Hepatocyte (in vitro differentiated cells): Measurements from ENCODE around the gene RTF1. TPM values are rescaled to one million over a fixed set of nuclear protein-coding genes. Genes with fewer than 3 reads are reported as not detected.

Source experiments
- DNase-seq: peaks from one replicate; pipeline ENCODE4 v3.0.0-alpha.2; 2016; ENCODE audit warnings: low spot score
- H2AFZ ChIP-seq: fragments of 200-600 bp; sonication (generic); 2 replicates; pipeline ENCODE4 v1.6.0; 2016; ENCODE audit warnings: antibody characterized with exemption, mild to moderate bottlenecking
- H3K27ac ChIP-seq: fragments of 200-600 bp; sonication (generic); 2 replicates; pipeline ENCODE4 v1.5.1; 2016; ENCODE audit warnings: mild to moderate bottlenecking
- H3K27me3 ChIP-seq: fragments of 200-600 bp; sonication (generic); 2 replicates; pipeline ENCODE4 v1.6.1; 2016
- H3K36me3 ChIP-seq: fragments of 200-600 bp; sonication (generic); replicated peaks from 2 replicates; pipeline ENCODE4 v1.5.1; 2016; ENCODE audit warnings: low read depth; ENCODE audit not compliant: insufficient read depth
- H3K4me1 ChIP-seq: fragments of 200-600 bp; sonication (generic); 2 replicates; pipeline ENCODE4 v1.5.1; 2016; ENCODE audit warnings: mild to moderate bottlenecking, moderate library complexity; ENCODE audit not compliant: insufficient read depth
- H3K4me2 ChIP-seq: fragments of 200-600 bp; sonication (generic); 2 replicates; pipeline ENCODE4 v1.6.0; 2016
- H3K4me3 ChIP-seq: fragments of 200-600 bp; sonication (generic); 2 replicates; pipeline ENCODE4 v1.5.1; 2016; ENCODE audit warnings: mild to moderate bottlenecking
- H3K79me2 ChIP-seq: fragments of 200-600 bp; sonication (generic); 2 replicates; pipeline ENCODE4 v1.6.0; 2017; ENCODE audit warnings: mild to moderate bottlenecking
- H3K9me2 ChIP-seq: fragments of 200-600 bp; sonication (generic); replicated peaks from 2 replicates; pipeline ENCODE4 v1.6.0; 2017; ENCODE audit warnings: mild to moderate bottlenecking; ENCODE audit not compliant: insufficient read depth
- H3K9me3 ChIP-seq: fragments of 200-600 bp; sonication (generic); 2 replicates; pipeline ENCODE4 v1.5.1; 2016; ENCODE audit warnings: low read depth, mild to moderate bottlenecking
- H4K20me1 ChIP-seq: fragments of 200-600 bp; sonication (generic); 2 replicates; pipeline ENCODE4 v1.6.0; 2016; ENCODE audit warnings: mild to moderate bottlenecking; ENCODE audit not compliant: insufficient read depth, poor library complexity, severe bottlenecking
- CTCF ChIP-seq: fragments of 200-600 bp; sonication (generic); IDR thresholded peaks from 2 replicates; pipeline ENCODE4 v1.5.1; 2016; ENCODE audit warnings: antibody characterized with exemption, mild to moderate bottlenecking; ENCODE audit not compliant: poor library complexity
- EZH2 ChIP-seq: fragments of 200-600 bp; sonication (generic); IDR thresholded peaks from 2 replicates; pipeline ENCODE4 v1.6.1; 2016; ENCODE audit warnings: antibody characterized with exemption, mild to moderate bottlenecking, borderline replicate concordance
- EZH2phosphoT487 ChIP-seq: fragments of 200-600 bp; sonication (generic); IDR thresholded peaks from one replicate; pipeline ENCODE4 v1.6.1; 2018; ENCODE audit warnings: antibody characterized with exemption, mild to moderate bottlenecking, low read depth, moderate library complexity; ENCODE audit not compliant: unreplicated experiment, severe bottlenecking
- WGBS: methylation state at CpG from one replicate; pipeline ENCODE4 v1.1.6; 2016; ENCODE audit warnings: low lambda C conversion rate; ENCODE audit errors: missing lambda C conversion rate; 5-methylcytosine and 5-hydroxymethylcytosine counted together
- polyA plus RNA-seq: library from polyadenylated mRNA; unstranded; fragments of >200 nt; fragmentation: Nextera tagmentation; extraction: Ambion mirVana; gene quantifications from 2 replicates; pipeline ENCODE4 v1.2.1, GENCODE V29; 2016
- total RNA-seq: library from RNA; depleted of rRNA; stranded (reverse); fragments of >200 nt; gene quantifications from 2 replicates; pipeline ENCODE4 v1.2.3, GENCODE V29; 2014

The RTF1 gene
- total and polyA plus RNA-seq, 2 experiments from 2014 or later = 34.1 to 73.4 TPM

- Histone ChIP-seq H3K4me3 (no peak overlapping the region), H3K9me2 (no peaks in the 10 kb centered on the region), H3K27me3 (peaks cover 62% of the 10 kb centered on the region), H3K36me3 (no peaks in the 10 kb centered on the region), H3K9me3 (no peaks in the 10 kb centered on the region), H3K27ac (no peak overlapping the region), H3K79me2 (peaks cover 30% of the 10 kb centered on the region), H3K4me1 (no peaks in the 10 kb centered on the region), H3K4me2 (peak overlapping the region; percentile 84), H2AFZ (no peak overlapping the region), H4K20me1 (no peaks in the 10 kb centered on the region)
- TF ChIP-seq CTCF (no peak), EZH2 (peak; percentile 71), EZH2phosphoT487 (peak; percentile 53)
- DNase-seq = no peak
- WGBS = 27% methylated on average over 54 of the region's 64 CpGs
These were observed 85.3 kb downstream of the RTF1 start for GRCh38 chr15:41501931-41502794.

- no peaks in the 10 kb centered on the region for H3K36me3 ChIP-seq
- DNase-seq = no peak
- 41% methylated on average over 48 of the region's 54 CpGs for WGBS
- no peaks in the 10 kb centered on the region for H3K4me1 ChIP-seq
- no peaks in the 10 kb centered on the region for H3K9me3 ChIP-seq
- H3K9me2 ChIP-seq = no peaks in the 10 kb centered on the region
- peaks cover 59% of the 10 kb centered on the region for H3K27me3 ChIP-seq
- no peak overlapping the region for H3K27ac ChIP-seq
- H3K4me2 ChIP-seq = peak overlapping the region; percentile 84
- TF ChIP-seq EZH2phosphoT487 = peak; percentile 28
- TF ChIP-seq EZH2 = no peak
- no peaks in the 10 kb centered on the region for H4K20me1 ChIP-seq
- H3K4me3 ChIP-seq = no peak overlapping the region
- H3K79me2 ChIP-seq = peaks cover 22% of the 10 kb centered on the region
- no peak overlapping the region for H2AFZ ChIP-seq
These were observed 86.1 kb downstream of the RTF1 start for GRCh38 chr15:41502795-41503668.

GRCh38 chr15:41503669-41504010, 86.7 kb downstream of the RTF1 start:
- TF ChIP-seq EZH2phosphoT487 (no peak), EZH2 (no peak), CTCF (no peak)
- no peaks in the 10 kb centered on the region for H3K4me1 ChIP-seq
- no peaks in the 10 kb centered on the region for H4K20me1 ChIP-seq
- no peaks in the 10 kb centered on the region for H3K36me3 ChIP-seq
- H2AFZ ChIP-seq = no peak overlapping the region
- DNase-seq = no peak
- H3K27ac ChIP-seq = no peak overlapping the region
- H3K9me2 ChIP-seq = no peaks in the 10 kb centered on the region
- H3K27me3 ChIP-seq = peaks cover 52% of the 10 kb centered on the region
- peaks cover 18% of the 10 kb centered on the region for H3K79me2 ChIP-seq
- no peak overlapping the region for H3K4me2 ChIP-seq
- no peak overlapping the region for H3K4me3 ChIP-seq
- WGBS = 91% methylated on average over 5 of the region's 5 CpGs
- H3K9me3 ChIP-seq = no peaks in the 10 kb centered on the region
